ENCODE measurements around the gene PUS7L.
"Not testable (repeated sequence)": the region's sequence is repeated elsewhere in the genome, so short reads cannot be mapped to it uniquely, and the experiment has no call there.

Gene PUS7L, protein sequence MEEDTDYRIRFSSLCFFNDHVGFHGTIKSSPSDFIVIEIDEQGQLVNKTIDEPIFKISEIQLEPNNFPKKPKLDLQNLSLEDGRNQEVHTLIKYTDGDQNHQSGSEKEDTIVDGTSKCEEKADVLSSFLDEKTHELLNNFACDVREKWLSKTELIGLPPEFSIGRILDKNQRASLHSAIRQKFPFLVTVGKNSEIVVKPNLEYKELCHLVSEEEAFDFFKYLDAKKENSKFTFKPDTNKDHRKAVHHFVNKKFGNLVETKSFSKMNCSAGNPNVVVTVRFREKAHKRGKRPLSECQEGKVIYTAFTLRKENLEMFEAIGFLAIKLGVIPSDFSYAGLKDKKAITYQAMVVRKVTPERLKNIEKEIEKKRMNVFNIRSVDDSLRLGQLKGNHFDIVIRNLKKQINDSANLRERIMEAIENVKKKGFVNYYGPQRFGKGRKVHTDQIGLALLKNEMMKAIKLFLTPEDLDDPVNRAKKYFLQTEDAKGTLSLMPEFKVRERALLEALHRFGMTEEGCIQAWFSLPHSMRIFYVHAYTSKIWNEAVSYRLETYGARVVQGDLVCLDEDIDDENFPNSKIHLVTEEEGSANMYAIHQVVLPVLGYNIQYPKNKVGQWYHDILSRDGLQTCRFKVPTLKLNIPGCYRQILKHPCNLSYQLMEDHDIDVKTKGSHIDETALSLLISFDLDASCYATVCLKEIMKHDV

DNA sequence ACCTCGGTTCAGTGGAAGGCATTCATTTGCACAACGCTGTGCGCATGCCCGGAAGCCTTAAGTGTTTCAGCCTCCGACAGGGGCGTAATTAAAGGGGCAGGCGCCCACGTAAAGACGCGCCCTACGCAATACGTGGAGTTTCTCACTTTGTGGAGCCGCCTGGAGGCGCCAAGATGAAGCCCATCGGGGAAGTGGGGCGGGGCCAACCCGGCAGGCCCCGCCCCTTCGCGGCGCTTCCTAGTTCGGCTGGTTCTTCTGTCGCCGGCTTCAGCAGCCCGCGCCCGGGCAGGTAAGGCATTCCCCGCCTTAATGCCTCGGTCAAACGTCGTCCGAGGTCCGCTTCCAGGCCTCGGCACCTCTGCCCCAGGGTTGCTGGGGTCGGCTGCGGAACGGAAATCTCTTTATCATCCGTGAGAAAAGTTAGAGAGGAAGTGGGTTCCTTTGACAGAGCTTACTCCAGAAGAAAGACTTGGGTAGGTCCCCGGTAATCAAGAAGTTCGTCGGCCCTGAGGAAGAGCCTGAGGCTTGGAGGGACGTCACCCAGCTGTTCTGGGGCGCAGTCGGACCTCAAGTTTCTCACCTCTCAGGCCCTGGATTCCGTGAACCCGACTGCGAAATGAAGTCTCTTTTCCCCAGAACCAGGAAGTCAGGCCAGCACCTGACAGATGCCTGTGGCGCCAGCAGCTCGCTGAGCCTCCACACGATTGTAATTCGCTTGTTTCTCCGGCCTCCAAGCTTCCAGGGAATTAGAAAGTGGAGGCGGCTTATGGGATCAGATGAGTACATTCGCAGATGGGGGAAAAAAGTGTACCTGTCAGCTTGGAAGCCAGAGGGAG is at the start of gene PUS7L, which contains the start of gene IRAK4:
PUS7L (minus strand) TSS at position 63 of the 836 bp plus-strand sequence. CDS start 3,545 bp downstream, outside the sequence.
IRAK4 (plus strand) TSS at position 224 of the 836 bp plus-strand sequence. CDS start 9,161 bp downstream, outside the sequence.
- peak; percentile 93 to 94 for DNase-seq

DNA sequence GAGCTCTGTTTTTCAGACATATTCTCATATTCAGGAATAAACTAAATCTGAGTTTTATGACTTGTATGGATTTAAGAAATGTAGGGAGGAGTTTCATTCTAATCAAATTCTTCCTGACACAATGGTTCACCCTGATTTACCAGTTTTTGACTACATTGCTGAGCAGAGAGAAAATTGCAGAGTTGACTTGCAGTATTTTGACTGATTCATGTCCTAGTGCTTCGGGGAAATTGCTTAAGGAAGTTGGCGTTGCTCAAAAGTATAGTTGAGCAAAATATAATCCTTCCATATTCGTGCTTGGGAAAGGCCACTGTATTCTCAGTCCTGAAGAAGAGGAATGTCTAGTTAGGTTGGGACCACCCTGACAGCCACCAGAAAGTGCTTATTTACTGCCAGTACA is 48.8 kb upstream of the PUS7L start:
- no peak for DNase-seq

DNA sequence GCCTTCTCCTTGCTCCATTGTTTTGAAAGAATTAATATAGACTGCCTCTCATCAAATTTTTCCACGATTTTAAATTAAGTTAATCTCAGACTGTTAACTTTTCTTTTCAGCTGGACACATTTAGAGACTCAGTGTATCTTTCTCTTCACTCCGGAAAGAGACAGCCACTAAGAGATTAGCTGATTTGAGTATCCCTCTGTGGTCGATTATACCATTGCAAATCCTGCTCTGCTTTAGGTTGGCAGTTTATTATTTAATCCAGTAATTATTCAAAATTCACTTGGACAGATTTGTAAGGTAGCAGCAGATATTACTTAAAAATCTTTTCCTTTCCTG is 48.1 kb upstream of the PUS7L start:
- DNase-seq = no peak

DNA sequence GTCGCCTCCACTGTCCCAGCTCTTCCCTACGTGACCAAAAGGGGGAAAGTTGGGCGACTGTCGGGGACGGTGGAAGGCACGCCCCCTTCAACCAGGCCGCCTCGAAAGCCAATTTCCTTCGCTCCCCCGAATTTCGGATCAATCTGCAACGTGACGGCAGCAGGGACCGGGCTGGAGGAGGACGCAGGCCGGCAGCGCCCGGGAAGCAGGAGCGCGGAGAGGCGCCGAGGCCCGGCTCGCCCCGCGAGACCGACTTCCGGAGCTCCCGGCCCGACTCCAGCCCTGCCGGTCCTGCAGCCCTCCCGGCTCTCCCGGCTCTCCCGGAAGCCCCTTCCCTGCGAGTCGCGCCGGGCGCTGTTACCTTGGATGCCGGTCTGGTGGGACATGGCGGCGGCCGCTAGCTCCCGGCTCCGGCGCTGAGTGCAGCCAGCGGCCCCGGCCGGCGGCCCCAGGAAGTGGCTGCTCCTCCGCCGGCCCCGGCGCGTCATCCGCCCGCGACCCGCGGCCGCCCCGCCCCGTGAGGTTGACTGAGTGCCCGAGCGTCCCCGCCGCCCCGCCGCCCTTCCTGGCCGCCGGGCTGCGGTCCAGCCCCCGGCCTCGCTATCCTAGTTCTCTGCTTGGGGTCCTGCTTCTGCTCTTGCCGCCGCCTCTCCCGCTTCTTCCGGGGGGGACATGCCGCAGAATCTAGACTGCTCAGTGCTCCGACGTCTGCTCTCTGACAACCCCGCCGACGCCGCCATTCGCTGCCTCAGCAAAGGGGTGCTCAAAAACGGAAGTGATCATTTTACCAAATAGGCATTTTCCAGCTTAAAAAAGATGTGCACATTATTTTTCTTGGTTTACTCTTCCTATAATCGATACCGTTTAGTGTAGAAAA is 47.5 kb upstream of the PUS7L start, which contains the start of gene TWF1:
TWF1 (minus strand) TSS at position 458 of the 877 bp plus-strand sequence; CDS start at position 386, 72 bp downstream.
- peak; percentile 71 to 74 for DNase-seq

DNA sequence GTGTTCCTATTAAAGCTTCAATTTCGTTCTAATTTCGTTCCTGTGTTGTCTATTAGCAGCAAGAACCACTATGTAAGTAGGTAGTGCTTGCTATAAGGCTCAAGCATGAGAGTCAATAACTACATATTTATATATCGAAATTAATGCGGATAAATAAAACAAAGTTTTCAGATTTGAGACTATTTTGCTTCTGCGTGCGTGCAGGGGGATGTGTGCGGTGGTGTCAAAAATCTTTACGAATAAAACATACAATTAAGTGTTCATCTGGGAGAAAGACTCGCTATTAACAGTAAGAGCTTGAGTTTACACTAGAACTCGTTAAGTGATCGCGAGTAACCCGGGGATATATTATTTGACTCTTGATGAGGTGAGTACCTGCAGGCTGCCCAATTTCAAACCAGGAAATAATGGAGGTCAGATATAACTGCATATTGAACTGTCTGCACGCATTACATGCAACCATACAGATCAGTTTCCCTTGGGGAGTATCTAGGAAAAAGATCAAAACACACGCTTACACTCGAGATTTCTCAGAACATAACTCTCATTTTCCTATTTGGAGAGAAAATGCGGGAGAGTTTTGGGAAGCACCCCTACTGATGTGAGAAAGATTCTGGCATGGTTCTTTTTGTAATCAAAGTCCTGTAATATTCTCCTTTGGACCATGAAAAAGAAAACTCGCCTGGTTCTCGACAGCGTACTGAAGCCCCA is 46.7 kb upstream of the PUS7L start:
- DNase-seq = no peak

DNA sequence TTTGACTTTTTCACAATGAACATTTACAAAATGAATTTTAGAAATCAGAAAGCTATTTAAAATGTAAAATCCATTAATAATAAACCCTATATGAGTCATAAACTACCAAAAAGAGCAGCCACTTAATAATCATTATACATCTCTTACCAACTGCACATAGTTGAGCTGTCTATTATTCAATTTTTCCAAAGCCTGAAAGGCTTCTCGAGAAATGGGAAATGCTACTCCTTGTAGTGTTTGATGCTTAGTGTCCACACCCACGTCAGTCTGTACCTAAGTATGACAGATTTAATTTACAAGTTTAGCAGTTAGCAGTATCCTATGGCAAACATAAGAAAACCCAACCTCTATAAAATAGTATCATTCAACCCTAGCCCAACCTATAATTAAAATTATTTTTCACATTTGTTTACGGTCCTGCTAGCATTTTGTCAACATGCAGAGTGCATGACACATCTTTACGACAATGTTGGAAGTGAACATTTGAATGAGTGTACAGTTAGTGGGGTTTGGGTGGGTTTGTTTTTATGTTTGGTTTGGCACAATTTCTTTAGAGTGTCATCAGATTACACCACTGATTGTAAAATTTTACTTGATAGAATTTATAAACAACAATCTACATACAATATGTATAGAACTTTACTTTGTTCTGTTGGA is 39.1 kb upstream of the PUS7L start:
- DNase-seq = no peak

DNA sequence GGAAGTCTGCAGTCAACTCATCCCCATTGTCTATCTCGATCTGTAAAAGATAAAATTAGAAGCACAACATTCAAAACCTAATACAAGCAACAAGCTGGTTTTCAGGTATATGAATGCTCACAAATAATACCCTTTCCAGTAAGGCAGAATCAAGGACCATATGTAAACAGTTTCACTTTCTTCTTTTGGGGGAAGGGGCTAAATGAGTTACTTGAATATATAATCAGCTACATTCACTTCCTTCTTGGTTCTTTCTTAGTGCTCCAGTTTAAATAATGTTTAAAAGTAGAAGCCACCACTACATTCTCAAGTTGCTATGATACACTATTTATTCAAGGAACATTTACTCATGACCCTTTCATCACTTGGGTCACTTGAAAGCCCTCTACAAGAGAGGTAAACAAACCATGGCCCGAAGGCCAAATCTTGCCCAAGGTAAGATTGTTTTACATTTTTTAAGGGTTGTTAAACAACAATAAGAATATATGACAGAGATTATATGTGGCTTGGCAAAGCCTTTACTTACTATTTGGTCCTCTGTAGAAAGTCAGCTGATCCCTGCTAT is 37.2 kb upstream of the PUS7L start:
- no peak for DNase-seq

DNA sequence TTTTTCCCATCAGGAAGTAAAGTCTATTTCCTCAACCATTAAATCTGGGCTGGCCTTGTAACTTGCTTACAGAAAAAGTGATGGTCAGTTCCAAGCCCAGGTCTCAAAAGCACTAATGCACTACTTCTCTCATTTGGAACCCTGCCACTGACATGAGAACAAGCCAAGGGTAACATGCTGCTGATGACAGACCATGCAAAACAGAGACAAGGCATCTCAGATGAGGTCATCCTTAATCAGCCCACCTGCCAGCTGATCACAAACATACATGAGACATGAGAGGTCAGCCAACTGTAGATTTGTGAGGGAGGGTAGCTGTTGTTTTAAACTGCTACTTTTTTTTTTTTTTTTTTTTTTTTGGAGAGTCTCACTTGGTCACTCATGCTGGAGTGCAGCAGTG is 31.4 kb upstream of the PUS7L start:
- no peak for DNase-seq

DNA sequence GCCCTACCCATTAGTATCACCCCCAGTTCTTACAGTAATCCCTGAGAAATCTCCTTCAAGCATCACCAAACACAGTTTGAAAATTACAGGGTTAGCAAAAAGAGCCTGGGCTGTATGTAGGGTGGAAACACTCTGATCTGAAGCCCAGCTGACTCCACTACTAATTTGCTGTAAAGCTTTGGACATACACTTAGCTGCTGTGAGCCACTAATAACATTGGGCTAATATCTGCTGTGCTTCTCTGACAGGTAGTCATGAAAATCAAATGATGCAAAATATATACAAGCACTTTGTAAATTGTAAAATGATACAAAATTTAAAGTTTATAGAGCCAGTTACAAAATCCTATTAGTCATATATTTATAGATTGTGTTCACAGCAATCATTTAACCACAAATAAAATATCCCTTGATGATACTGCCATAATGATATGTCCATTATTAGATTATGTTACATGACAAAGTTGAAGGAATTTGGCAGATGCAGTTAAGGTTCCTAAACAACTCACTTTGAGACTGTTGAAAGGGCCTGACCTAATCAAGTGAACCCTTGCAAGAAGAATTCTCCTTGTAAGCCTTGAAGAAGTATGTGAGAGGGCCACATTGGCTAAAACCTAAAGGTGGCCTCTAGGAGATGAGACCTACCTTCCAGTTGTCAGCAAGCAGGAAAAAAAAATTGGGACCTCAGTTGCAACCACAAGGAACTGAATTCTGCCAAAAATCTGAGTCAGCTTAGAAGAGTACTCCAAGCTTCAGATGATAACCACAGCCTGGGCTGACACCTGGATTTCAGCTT is 28.5 kb upstream of the PUS7L start:
- DNase-seq = no peak

DNA sequence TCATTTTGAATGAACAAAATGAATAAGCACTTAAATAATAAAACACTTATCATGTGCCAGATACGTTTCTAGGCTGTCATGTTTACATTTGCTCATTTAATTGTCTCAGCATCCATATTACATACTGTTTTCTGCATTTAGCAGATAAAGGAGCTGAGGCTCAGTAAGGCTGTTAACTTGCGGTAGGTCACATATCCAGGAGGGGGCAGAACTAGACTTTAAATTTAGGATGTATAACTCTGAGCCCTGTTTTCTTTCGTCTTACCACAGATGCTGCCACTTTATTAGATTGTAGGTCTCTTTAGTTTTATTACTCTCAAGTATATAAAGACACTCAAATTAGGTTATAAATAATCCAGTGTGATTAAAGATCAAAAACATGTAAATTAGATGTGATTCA is 17.9 kb upstream of the PUS7L start:
- DNase-seq = peak in 1 of 2 experiments; percentile 5

DNA sequence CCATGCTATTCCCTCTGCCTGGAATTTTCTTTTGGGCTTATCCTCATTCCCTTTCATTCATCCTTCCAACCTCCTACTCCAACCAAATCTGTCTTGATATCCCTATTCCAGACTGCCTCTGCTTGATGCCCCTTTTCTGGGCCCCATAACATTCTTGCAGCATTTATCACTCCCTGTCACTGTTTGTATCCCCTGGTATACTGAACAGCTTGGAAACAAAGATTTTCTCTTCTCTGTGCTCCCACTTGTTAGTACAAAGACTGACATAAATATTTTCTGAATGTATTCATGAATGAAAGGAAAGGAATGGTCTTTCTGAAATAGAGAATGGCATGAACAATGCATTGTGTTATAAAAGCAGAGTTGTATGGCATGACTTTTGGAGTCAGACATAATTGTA is 7.7 kb upstream of the PUS7L start:
- DNase-seq = no peak

DNA sequence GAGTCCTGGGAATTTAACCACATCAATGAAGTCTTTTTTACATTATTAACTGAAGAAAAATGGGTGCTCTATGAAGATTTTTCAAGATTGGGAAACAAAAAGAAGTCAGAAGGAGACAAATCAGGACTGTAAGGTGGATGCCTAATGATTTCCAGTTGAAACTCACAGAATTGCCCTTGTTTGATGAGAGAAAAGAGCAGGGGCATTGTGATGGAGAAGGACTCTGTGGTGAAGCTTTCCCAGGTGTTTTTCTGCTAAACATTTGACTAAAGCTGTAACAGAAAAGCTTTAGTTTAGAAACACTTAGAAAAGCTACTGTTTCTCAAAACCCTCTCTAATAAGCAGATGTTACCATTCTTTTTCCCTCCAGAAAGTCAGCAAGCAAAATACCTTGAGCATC is 5.9 kb upstream of the PUS7L start:
- DNase-seq = no peak

DNA sequence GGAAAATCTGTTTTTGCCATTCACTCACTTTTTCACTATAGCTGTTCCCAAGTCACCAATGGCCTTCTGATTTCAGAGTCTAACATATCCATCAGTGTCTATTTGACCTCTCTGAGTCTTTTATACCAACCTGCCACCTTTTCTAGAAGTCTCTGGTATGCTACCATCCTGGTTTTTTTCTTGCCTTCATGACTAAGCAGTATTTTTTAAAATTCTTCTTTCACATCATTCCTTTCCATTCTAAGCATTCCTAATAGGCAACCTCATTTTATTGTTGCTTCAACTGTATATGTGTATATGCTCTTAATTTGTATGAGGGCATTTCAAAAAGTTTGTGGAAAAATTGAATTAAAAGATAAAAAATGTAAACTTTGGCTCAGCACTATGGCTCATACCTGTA is 5.2 kb upstream of the PUS7L start:
- DNase-seq = no peak

DNA sequence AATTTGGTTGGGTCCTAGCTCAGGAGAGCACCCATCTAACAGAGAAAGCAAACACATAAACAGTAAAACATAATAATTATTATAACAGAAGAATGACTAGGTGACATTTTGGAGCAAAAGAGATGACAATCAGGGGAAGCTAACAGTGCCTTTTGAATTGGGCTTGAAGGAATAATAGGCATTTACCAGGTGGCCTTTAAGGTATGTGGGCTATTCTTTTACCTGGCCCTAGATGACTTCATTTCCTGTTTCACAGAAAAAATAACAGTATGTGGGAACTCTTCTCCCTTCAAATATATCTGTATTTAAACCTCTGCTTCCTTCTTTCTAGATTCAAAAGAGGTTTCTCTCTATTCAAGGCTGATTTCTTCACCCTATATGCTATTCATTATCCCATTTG is 4.0 kb upstream of the PUS7L start:
- no peak for DNase-seq

DNA sequence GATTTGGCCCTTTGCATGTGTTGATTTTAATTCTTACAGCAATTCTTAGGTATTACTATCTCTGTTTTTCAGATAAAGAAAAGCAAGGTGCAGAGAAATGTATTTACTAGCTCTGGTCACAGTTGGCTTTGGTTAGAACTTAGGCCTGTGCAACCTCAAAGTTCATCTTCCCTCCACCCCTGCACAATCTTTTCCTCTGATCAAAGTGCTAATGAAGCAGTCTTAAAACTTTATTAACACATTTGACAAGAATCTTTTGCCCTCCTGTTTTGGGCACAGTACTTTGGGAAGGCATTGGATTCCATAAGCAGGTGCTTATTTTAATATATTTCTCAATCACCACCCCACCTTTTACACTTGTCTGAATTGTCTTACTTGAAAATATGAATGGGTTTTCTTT is 2.9 kb upstream of the PUS7L start:
- DNase-seq = no peak

DNA sequence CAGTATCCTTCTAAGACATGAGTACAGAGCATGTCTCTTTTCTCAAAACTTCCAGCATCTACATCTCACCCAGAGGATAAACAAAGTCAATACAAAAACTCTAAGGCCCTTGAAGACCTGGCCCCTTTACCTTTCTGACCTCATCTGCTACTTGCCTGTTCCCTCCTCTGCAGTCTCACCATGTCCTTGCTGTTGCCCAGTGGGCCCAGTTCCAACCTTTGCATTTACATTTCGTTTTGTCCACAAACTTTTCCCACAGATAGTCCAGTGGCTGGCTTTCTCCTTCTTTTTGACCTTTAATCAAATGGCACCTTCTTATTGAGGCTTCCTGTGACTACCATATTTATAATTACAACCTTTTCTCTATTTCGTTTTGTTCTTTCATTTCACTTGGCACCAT is 1.8 kb upstream of the PUS7L start:
- no peak for DNase-seq

DNA sequence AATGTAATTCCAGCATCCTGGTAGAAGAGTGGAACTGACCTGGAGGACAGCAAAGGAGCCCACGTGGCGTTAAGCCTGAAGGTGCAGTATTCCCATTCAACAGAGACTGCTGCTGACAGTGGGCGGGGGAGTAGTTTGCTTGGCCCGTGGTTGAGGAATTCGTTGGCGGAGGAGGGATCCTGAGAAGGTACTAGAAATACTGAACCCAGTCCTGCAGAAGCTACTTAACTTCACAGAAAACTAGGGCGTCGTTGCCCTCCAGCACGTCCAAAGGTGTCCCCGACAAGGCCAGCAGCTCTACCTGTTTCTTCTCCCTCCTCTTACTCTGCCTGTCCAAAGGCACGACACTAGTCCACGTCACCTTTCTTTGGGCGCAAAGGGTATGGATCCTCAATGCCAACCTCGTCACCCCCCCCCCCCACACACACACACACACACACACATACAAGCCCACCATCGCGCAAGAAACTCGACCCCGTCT is 303 bp downstream of the PUS7L start:
- no peak for DNase-seq

DNA sequence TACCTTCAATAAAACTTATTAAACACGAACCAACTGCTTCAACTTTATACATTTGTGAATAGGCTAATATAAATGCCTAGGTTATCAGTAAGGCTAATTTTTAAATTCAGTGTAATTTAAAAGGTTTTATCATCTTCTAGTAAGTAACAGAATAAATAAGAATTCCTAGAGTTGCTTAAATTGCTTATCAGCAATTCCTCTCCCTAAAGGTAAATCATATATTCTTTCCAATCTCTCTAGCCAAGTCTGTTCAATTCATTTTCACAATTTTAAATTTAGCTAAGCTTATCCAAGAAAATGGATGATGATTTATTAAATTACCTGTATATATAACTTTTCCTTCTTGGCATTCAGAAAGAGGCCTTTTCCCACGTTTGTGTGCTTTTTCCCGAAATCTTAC is 4.6 kb downstream of the PUS7L start:
- no peak for DNase-seq

DNA sequence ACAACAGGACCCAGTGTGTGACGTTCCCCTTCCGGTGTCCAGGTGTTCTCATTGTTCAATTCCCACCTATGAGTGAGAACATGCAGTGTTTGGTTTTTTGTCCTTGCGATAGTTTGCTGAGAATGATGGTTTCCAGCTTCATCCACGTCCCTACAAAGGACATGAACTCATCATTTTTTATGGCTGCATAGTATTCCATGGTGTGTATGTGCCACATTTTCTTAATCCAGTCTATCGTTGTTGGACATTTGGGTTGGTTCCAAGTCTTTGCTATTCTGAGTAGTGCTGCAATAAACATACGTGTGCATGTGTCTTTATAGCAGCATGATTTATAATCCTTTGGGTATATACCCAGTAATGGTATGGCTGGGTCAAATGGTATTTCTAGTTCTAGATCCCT is 7.2 kb downstream of the PUS7L start:
- DNase-seq = not testable (repeated sequence)

DNA sequence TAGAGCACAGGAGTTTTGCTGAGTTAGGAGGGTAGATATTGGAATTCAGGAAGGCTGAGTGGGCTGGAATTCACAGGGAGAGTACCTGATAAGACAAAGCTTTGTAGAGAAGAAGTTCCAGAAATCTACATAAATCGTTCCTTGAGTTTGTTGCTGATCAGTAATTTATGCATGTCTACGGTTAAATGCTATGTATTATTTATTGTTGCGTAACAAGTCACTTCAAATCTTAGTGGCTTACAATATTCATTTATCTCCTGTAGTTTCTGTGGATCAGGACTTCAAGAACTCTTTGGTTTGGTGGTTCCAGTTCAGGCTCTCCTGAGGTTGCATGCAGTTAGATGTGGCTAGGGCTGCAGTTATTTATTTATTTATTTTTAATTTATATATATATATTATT is 7.8 kb downstream of the PUS7L start:
- DNase-seq = no peak

Data from activated CD4-positive, alpha-beta T cell treated with anti-CD3 and anti-CD28 coated beads, Interleukin-2, amount 50 U/mL, for 4 hours (primary cell).